Lower leg skin (tissue), 3 donors: Measurements from ENCODE around the gene BICC1.

Source experiments
- POLR2A ChIP-seq, 2 donors: fragments of 450-650 bp; IDR thresholded peaks; one replicate each; pipeline ENCODE4 v1.6.1; 2016 to 2017; ENCODE audit warnings: antibody characterized with exemption in 2 of 2, mild to moderate bottlenecking in 1 of 2, moderate library complexity in 1 of 2
- TF ChIP-seq, protein P1 (sequence below), 3 donors: fragments of 450-650 bp; IDR thresholded peaks; one replicate each; pipeline ENCODE4 v1.5.1; 2016; ENCODE audit warnings: antibody characterized with exemption in 3 of 3, mild to moderate bottlenecking in 3 of 3, moderate library complexity in 2 of 3

DNA sequence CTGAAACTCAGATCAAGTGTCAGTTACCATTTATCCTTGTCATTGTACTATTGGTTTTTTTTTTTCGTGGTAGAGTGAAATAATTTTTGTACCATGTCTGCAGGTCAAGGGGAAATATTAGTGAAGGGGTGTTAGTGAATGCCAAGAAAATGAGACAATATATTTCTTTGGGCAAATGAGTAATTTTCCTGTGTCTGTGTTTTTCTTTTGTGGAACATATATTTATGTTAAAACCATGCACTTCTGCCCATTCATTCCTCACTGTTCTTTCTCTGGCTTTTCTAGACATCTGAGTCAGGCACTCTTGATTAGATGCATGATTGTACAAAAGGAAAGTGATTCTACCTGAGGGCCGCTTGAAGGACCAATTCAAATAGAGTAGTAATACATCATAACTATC lies 161.6 kb downstream of the BICC1 start:
- TF ChIP-seq, protein P1, sequence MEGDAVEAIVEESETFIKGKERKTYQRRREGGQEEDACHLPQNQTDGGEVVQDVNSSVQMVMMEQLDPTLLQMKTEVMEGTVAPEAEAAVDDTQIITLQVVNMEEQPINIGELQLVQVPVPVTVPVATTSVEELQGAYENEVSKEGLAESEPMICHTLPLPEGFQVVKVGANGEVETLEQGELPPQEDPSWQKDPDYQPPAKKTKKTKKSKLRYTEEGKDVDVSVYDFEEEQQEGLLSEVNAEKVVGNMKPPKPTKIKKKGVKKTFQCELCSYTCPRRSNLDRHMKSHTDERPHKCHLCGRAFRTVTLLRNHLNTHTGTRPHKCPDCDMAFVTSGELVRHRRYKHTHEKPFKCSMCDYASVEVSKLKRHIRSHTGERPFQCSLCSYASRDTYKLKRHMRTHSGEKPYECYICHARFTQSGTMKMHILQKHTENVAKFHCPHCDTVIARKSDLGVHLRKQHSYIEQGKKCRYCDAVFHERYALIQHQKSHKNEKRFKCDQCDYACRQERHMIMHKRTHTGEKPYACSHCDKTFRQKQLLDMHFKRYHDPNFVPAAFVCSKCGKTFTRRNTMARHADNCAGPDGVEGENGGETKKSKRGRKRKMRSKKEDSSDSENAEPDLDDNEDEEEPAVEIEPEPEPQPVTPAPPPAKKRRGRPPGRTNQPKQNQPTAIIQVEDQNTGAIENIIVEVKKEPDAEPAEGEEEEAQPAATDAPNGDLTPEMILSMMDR (IDR thresholded peaks at IDR 0.05), result no peak
- no peak for TF ChIP-seq POLR2A (IDR thresholded peaks at IDR 0.05)
